ENCODE data around the gene HLA-G.

The HLA-G gene

DNA sequence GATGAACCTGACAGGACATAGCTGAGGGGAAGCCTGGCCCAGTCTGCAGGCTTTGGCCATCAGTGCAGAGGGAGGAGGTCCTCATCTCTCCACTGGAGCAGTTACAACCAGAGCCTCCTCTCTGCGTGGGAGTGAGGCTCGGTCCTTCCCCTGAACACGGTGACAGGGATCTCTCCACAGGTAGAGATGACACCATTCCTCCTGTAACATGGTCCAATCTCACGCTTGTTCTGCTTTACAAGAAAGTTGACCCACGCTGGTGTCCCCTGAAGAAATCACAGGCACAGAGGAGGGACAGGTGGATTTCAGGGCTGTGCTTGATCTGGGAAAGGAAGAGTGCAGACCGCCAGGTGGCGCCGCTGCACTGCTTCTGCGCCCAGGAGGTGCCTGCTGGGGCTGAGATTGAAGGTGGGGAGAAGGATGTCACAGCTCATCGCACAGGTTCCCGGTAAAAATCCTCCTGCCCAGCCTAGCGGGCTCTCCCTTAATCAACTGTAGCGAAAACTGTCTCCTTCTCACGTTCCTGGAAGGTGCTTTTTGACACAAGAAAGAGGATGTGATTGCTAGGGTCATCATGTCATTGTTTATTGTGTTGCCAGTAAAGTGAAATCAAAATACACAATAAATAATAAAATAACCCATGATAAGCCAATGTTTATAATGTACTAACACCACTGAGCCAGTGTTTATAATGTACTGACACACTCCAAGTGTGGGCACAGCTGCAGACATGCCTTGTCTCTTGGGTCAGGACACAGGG, 20.4 kb downstream of the HLA-G start:
- Histone ChIP-seq H3K9me3 (ENCODE audit: insufficient read depth, low read length) (peaks cover 13% of the 10 kb centered on the region; the same call in 1 of the 2 replicates), H3K4me3 (ENCODE audit: insufficient read length, low read depth) (no peak overlapping the region), H3K9ac (ENCODE audit: insufficient read length, low read depth) (no peak overlapping the region), H3K36me3 (ENCODE audit: insufficient read depth, insufficient read length, low read length) (no peaks in the 10 kb centered on the region), H3K27me3 (ENCODE audit: insufficient read depth, insufficient read length) (peaks cover 19% of the 10 kb centered on the region), H3K4me1 (ENCODE audit: insufficient read depth, insufficient read length) (no peaks in the 10 kb centered on the region)
- DNase-seq (ENCODE audit: low read depth, low spot score): peak; percentile 33
- TF ChIP-seq SUZ12 (IDR thresholded peaks at IDR 0.05; ENCODE audit: extremely low read depth, insufficient read depth, insufficient read length) (no peak), YY1 (IDR thresholded peaks at IDR 0.05; ENCODE audit: insufficient read depth, insufficient read length) (no peak), ZNF274 (IDR thresholded peaks at IDR 0.05; ENCODE audit: low read depth, low read length) (no peak)

DNA sequence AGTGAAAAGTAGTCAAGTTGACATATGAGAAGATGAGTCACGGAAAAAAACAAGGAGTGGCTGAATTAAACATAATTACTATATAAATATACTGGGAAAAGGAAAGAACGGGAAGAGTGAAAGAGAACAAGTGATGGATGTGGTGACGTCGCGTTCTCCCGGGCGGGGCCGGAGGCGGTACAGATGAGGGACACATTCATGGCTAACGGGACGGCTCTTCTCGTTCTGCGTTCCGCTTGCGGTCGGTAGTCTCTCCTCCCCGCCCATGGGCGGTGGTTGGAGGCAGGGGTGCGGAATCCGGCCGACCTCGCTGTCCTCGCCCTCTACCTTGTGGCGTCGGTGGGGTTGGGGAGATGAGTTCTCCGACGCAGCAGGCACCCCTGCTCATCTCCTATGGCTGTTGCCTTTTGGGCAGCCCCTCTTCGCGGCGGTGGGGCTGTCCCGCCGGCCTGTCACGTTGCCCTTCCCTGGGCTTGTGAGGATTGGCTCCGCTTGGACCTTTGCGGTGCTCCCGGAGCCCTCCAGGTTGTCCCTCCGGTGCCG, 22.5 kb downstream of the HLA-G start:
- no peaks in the 10 kb centered on the region for H3K36me3 ChIP-seq (ENCODE audit: insufficient read depth, insufficient read length, low read length)
- no peak for TF ChIP-seq SUZ12 (IDR thresholded peaks at IDR 0.05; ENCODE audit: extremely low read depth, insufficient read depth, insufficient read length)
- TF ChIP-seq ZNF274 (IDR thresholded peaks at IDR 0.05; ENCODE audit: low read depth, low read length): no peak
- no peak for TF ChIP-seq YY1 (IDR thresholded peaks at IDR 0.05; ENCODE audit: insufficient read depth, insufficient read length)
- no peak overlapping the region for H3K9ac ChIP-seq (ENCODE audit: insufficient read length, low read depth)
- no peak for DNase-seq (ENCODE audit: low read depth, low spot score)
- H3K9me3 ChIP-seq (ENCODE audit: insufficient read depth, low read length): peaks cover 13% of the 10 kb centered on the region; the same call in 1 of the 2 replicates
- peaks cover 19% of the 10 kb centered on the region for H3K27me3 ChIP-seq (ENCODE audit: insufficient read depth, insufficient read length)
- H3K4me3 ChIP-seq (ENCODE audit: insufficient read length, low read depth): no peak overlapping the region
- no peaks in the 10 kb centered on the region for H3K4me1 ChIP-seq (ENCODE audit: insufficient read depth, insufficient read length)

DNA sequence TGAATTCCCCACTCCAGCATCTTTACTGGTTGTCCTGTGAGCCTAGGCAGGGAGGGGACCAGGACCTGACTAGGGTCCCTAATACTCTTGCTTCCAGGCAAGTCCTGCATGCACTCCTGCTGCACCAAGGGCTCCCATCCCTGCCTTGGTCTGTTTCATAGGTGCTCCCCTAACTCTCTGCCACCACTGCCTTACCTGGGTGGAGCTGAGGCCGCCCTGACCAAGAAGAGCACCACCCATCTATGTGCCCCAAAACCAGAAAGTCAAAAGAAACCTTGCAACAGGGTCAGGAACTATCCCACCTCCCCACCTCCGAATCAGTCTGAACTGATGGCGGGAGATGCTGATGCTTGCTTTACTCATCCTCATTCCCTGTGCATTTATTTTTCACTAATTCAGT, 23.6 kb downstream of the HLA-G start:
- H3K9me3 ChIP-seq (ENCODE audit: insufficient read depth, low read length): peaks cover 3% of the 10 kb centered on the region; the same call in 1 of the 2 replicates
- H3K9ac ChIP-seq (ENCODE audit: insufficient read length, low read depth): no peak overlapping the region
- no peak for DNase-seq (ENCODE audit: low read depth, low spot score)

DNA sequence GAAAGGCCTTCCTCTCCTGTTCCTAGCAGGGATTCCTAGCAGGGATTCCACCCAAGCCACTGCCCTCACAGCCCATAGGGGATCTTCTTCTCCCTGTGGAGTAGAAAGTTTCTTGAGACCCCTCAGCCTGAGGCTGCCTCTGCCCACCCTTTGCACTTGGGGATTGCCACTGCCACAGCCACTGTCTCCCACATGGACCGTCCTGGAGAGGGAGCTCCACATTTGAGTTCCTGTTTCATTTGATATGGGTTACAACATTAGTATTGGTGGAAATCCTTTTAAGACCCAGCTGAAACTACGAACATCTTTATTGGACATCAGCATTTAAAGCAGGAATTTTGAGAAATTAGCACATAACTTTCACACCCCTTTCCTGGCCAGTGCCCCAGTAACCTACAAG, 25.6 kb downstream of the HLA-G start:
- no peak overlapping the region for H3K4me3 ChIP-seq (ENCODE audit: insufficient read length, low read depth)
- no peak overlapping the region for H3K9ac ChIP-seq (ENCODE audit: insufficient read length, low read depth)
- no peak for TF ChIP-seq YY1 (IDR thresholded peaks at IDR 0.05; ENCODE audit: insufficient read depth, insufficient read length)
- TF ChIP-seq SUZ12 (IDR thresholded peaks at IDR 0.05; ENCODE audit: extremely low read depth, insufficient read depth, insufficient read length): no peak
- TF ChIP-seq ZNF274 (IDR thresholded peaks at IDR 0.05; ENCODE audit: low read depth, low read length): no peak
- H3K27me3 ChIP-seq (ENCODE audit: insufficient read depth, insufficient read length): peaks cover 7% of the 10 kb centered on the region
- no peaks in the 10 kb centered on the region for H3K36me3 ChIP-seq (ENCODE audit: insufficient read depth, insufficient read length, low read length)
- H3K9me3 ChIP-seq (ENCODE audit: insufficient read depth, low read length): no peaks in the 10 kb centered on the region
- no peaks in the 10 kb centered on the region for H3K4me1 ChIP-seq (ENCODE audit: insufficient read depth, insufficient read length)
- DNase-seq (ENCODE audit: low read depth, low spot score): no peak

More for the DNA sequence above, 23.6 kb downstream of the HLA-G start:
- TF ChIP-seq SUZ12 (IDR thresholded peaks at IDR 0.05; ENCODE audit: extremely low read depth, insufficient read depth, insufficient read length): no peak
- no peak for TF ChIP-seq ZNF274 (IDR thresholded peaks at IDR 0.05; ENCODE audit: low read depth, low read length)
- no peak for TF ChIP-seq YY1 (IDR thresholded peaks at IDR 0.05; ENCODE audit: insufficient read depth, insufficient read length)
- Histone ChIP-seq H3K4me3 (ENCODE audit: insufficient read length, low read depth) (no peak overlapping the region), H3K4me1 (ENCODE audit: insufficient read depth, insufficient read length) (no peaks in the 10 kb centered on the region), H3K36me3 (ENCODE audit: insufficient read depth, insufficient read length, low read length) (no peaks in the 10 kb centered on the region), H3K27me3 (ENCODE audit: insufficient read depth, insufficient read length) (peaks cover 19% of the 10 kb centered on the region)

DNA sequence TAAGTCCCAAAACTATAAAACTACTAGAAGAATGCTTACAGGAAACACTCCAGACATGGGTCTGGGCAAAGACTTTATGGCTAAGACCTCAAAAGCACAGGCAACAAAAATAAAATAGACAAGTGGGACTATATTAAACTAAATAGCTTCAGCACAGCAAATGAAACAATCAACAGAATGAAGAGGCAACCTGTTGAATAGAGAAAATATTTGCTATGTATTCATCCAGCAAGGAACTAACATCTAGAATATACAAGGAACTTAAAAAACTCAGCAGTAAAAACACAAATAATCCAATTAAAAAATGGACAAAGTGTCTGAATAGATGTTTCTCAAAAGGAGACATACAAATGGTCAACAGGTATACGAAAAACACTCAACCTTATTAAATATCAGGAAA, 30.4 kb downstream of the HLA-G start:
- no peaks in the 10 kb centered on the region for H3K27me3 ChIP-seq (ENCODE audit: insufficient read depth, insufficient read length)

DNA sequence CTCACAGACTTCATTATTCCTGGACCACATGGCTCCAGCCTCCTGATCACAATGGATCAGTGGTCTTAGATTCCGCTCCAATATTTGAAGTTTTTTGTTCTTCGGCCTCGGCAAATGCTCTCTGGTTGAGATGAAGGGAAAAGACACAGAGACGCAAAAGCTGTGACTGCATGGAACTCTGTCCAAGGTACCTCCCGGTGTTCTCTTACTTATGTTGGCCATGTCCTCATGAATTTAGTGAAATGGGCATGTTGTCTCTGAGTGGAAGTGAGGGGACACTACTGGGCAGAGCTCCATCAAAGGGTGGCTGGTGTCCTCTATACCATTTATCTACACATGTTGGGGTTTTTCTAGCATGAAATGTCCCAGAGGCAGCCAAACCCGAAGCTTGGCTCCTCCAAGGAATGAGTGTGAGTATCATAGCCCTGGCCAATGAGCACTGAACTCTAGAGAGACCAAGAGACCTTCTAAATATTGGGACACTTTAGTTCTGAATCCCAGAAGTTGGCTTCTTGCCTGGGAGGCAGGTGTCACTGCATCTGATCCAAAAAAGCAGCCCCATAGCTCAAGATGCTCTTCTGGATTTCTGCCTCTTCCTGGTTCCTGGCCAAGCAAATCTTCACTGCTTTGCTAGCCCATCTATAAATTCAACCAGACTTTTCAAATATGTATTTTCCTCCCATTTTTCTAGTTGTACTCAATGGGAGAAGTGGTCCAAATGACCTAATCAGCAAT, 34.1 kb downstream of the HLA-G start:
- Histone ChIP-seq H3K36me3 (ENCODE audit: insufficient read depth, insufficient read length, low read length) (no peaks in the 10 kb centered on the region), H3K9ac (ENCODE audit: insufficient read length, low read depth) (no peak overlapping the region), H3K4me1 (ENCODE audit: insufficient read depth, insufficient read length) (no peaks in the 10 kb centered on the region), H3K27me3 (ENCODE audit: insufficient read depth, insufficient read length) (peaks cover 6% of the 10 kb centered on the region), H3K9me3 (ENCODE audit: insufficient read depth, low read length) (no peaks in the 10 kb centered on the region), H3K4me3 (ENCODE audit: insufficient read length, low read depth) (no peak overlapping the region)
- TF ChIP-seq ZNF274 (IDR thresholded peaks at IDR 0.05; ENCODE audit: low read depth, low read length) (no peak), SUZ12 (IDR thresholded peaks at IDR 0.05; ENCODE audit: extremely low read depth, insufficient read depth, insufficient read length) (no peak), YY1 (IDR thresholded peaks at IDR 0.05; ENCODE audit: insufficient read depth, insufficient read length) (no peak)
- DNase-seq (ENCODE audit: low read depth, low spot score): no peak

More for the DNA sequence above, 30.4 kb downstream of the HLA-G start:
- H3K4me1 ChIP-seq (ENCODE audit: insufficient read depth, insufficient read length): no peaks in the 10 kb centered on the region
- H3K36me3 ChIP-seq (ENCODE audit: insufficient read depth, insufficient read length, low read length): no peaks in the 10 kb centered on the region
- no peak for TF ChIP-seq SUZ12 (IDR thresholded peaks at IDR 0.05; ENCODE audit: extremely low read depth, insufficient read depth, insufficient read length)
- no peak for TF ChIP-seq ZNF274 (IDR thresholded peaks at IDR 0.05; ENCODE audit: low read depth, low read length)
- no peak for TF ChIP-seq YY1 (IDR thresholded peaks at IDR 0.05; ENCODE audit: insufficient read depth, insufficient read length)
- no peak overlapping the region for H3K4me3 ChIP-seq (ENCODE audit: insufficient read length, low read depth)
- no peak for DNase-seq (ENCODE audit: low read depth, low spot score)
- no peaks in the 10 kb centered on the region for H3K9me3 ChIP-seq (ENCODE audit: insufficient read depth, low read length)
- H3K9ac ChIP-seq (ENCODE audit: insufficient read length, low read depth): no peak overlapping the region

All from NT2/D1 (cell line).